ENCODE results near the gene MSL3. TPM values are rescaled to one million over a fixed set of nuclear protein-coding genes. Genes with fewer than 3 reads are reported as not detected.

Gene MSL3
- total RNA-seq, 4 donors from 2014 or later = 14.2 to 29.6 (median 17.6) TPM

GRCh38 chrX:11778230-11778629 is 20.2 kb downstream of the MSL3 start:
- Histone ChIP-seq H3K4me3 (no peak overlapping the region), H3K4me1 (no peaks in the 10 kb centered on the region), H3K36me3 (peaks cover 0 to 32% (median 0%) of the 10 kb centered on the region in 3 donors), H3K27ac (no peak overlapping the region), H3K27me3 (no peaks in the 10 kb centered on the region), H3K9me3 (no peaks in the 10 kb centered on the region)
- DNase-seq = no peak
- 62% methylated on average over 3 to 4 of the region's 4 CpGs for WGBS, 2 donors
- intact Hi-C loops (cut with DNase I) = loop anchor here (10.0 kb wide), 1 partner anchor 243 kb away; no protein-coding TSS in a partner anchor
- TF ChIP-seq CTCF (IDR thresholded peaks at IDR 0.05) = no peak

GRCh38 chrX:11781133-11781532 is 23.1 kb downstream of the MSL3 start:
- Histone ChIP-seq H3K4me3 (no peak overlapping the region), H3K36me3 (peaks cover 0 to 8% (median 0%) of the 10 kb centered on the region in 3 donors), H3K4me1 (no peaks in the 10 kb centered on the region), H3K9me3 (no peaks in the 10 kb centered on the region), H3K27me3 (no peaks in the 10 kb centered on the region), H3K27ac (no peak overlapping the region)
- TF ChIP-seq CTCF (IDR thresholded peaks at IDR 0.05) (no peak), POLR2A (IDR thresholded peaks at IDR 0.05) (no peak)
- intact Hi-C loops (cut with DNase I) = no loop called here
- DNase-seq = no peak
- 60 to 80% methylated on average over 1 of the region's 2 CpGs for WGBS, 2 donors

GRCh38 chrX:11781734-11782370 is 23.8 kb downstream of the MSL3 start:
- Histone ChIP-seq H3K36me3 (peaks cover 0 to under 1% (median 0%) of the 10 kb centered on the region in 3 donors), H3K9me3 (no peaks in the 10 kb centered on the region), H3K27me3 (no peaks in the 10 kb centered on the region), H3K27ac (no peak overlapping the region), H3K4me3 (no peak overlapping the region), H3K4me1 (no peaks in the 10 kb centered on the region)
- DNase-seq = no peak
- intact Hi-C loops (cut with DNase I) = no loop called here
- 42 to 58% methylated on average over 3 of the region's 3 CpGs for whole genome bisulfite sequencing, 2 donors
- no peak for TF ChIP-seq POLR2A (IDR thresholded peaks at IDR 0.05)
- TF ChIP-seq CTCF (IDR thresholded peaks at IDR 0.05) = no peak

GRCh38 chrX:11784543-11784942 is 26.5 kb downstream of the MSL3 start:
- TF ChIP-seq CTCF (IDR thresholded peaks at IDR 0.05) = no peak
- Histone ChIP-seq H3K9me3 (no peaks in the 10 kb centered on the region), H3K27me3 (no peaks in the 10 kb centered on the region), H3K27ac (no peak overlapping the region), H3K4me3 (no peak overlapping the region), H3K36me3 (no peaks in the 10 kb centered on the region), H3K4me1 (no peaks in the 10 kb centered on the region)
- 71 to 83% methylated on average over 1 of the region's 1 CpG for whole genome bisulfite sequencing, 2 donors
- no peak for DNase-seq
- intact Hi-C loops (cut with DNase I) = no loop called here

GRCh38 chrX:11786862-11787261 is 28.8 kb downstream of the MSL3 start:
- no peak for DNase-seq
- Histone ChIP-seq H3K4me3 (peak overlapping the region in 2 of 4 donors; percentile 26 to 35), H3K4me1 (no peaks in the 10 kb centered on the region), H3K27ac (no peak overlapping the region), H3K27me3 (no peaks in the 10 kb centered on the region), H3K36me3 (no peaks in the 10 kb centered on the region), H3K9me3 (no peaks in the 10 kb centered on the region)
- intact Hi-C loops (cut with DNase I) = no loop called here
- TF ChIP-seq POLR2A (IDR thresholded peaks at IDR 0.05) = no peak
- no peak for TF ChIP-seq CTCF (IDR thresholded peaks at IDR 0.05)
- WGBS, 2 donors = 12 to 41% methylated on average over 4 to 5 of the region's 5 CpGs
